Activated T-cell treated with anti-CD3 and anti-CD28 coated beads for 1 hour (primary cell): Measurements from ENCODE around the gene PITPNM3.
A peak's percentile ranks its signal among the peaks of the same experiment; 100 is the strongest.

Experiments
- DNase-seq: peaks from one replicate; pipeline ENCODE4 v3.0.0-alpha.2; 2020; ENCODE audit warnings: low read depth

PITPNM3 gene

DNA sequence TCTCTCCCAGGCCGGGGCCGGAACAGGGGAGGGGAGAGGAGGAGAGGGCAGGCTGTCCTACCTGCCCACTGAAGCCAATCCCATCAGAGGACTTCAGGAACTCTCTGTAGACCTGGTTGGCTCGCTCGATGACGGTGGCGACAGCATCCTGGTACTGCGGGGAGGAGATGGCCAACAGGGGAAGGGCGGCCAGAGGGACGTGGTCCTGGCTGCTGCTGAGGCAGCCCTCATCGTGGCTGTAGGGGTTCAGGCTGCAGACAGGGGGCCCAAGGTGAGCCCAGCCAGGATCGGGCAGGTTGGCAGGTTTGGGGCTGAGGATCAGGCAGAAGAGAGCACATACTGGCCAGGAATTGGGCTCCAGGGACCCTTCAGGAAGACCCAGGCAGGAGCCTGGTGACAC, 77.9 kb downstream of the PITPNM3 start:
- no peak for DNase-seq

- DNase-seq: no peak
These were observed 78.4 kb downstream of the PITPNM3 start for GRCh38 chr17:6477831-6478383.

- no peak for DNase-seq
These were observed 79.6 kb downstream of the PITPNM3 start for GRCh38 chr17:6476810-6477179.

- no peak for DNase-seq
These were observed 80.1 kb downstream of the PITPNM3 start for GRCh38 chr17:6476076-6476809.

DNA sequence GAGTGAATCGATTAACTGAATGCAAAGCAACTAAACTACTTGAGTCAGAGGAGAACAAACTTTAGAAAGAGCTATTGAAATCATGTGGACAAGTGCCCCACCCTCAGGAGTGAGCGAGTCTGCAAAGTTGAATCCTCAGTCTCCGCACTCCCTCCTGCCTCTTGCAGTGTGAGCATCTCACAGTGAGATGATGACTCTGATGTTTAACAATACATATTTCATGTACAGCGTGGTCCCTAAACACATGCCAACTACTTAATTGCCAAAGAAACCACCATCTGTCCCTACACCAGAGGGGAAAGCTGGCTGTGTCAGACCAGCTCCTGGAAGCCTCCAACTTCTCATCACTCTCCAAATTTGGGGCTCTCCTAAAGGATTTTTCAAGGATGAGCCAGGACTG, 80.9 kb downstream of the PITPNM3 start:
- no peak for DNase-seq

DNA sequence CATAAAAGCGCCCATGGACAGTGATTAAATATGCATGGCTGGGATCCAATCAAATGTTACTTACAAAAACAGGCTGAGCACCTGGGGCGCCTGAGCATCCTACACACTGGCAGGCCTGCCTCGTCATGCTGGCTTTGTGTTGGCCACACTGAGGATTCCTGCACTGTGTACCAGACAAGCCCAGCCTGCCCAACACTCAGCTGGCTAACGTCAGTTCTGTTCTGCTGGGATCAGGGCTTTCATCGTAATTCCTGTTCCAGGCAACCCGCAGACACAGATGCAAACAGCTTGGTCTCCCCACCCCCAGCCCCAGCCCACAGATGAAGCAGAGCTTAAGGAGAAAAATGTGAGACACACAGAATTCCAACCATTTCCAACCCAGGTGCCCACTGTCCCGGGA, 81.4 kb downstream of the PITPNM3 start:
- DNase-seq: no peak

- no peak for DNase-seq
These were observed 82.0 kb downstream of the PITPNM3 start for GRCh38 chr17:6474376-6474775.

DNA sequence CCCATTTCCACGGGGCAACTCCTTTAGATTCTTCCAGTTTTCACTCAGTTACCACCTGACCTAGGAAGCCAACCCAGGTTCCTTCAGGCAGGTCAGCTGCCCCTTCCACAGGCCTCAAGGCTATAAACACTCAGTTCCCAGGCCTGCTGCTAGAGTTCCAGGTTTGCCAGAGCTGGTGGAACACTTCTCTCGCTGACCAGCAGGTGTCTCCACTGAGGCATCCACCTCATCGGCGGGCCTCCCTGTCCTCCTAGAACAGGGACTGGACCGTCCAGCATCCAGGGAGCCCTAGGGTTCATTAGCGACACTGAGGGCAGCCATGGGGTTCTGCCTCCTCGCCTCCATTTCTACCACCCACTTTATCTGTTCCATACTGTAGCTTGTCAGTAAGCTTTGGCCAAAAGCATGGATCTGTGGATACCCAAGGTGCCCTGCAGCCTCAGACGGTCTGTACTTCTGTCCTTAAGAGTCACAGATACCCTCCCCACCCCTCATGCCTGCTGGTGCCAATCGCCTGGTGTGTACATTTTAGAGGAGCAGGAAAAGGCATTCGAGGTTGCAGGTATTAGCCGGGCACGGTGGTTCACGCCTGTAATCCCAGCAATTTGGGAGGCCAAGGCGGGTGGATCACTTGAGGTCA, 83.1 kb downstream of the PITPNM3 start:
- peak; percentile 52 for DNase-seq

DNA sequence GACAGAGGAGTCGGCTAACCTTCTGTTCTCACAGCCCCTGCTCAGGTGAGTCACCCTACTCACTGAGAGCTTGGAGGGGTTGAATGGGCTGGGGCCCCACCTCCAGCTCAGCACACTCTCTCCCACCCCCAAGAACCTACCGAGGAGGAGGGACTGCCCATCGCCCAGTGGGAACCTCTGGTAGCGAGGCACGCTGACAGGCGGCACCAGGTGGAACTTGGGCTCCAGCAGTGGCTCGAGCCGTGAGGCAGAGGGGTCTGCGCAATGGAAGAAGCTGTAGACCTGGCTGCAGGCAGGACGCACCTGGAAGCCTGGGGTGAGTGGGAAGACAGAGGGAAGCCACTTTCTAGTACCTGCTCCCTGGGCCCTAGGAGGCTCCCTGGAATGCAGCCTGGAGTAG, 83.8 kb downstream of the PITPNM3 start:
- DNase-seq: no peak

DNA sequence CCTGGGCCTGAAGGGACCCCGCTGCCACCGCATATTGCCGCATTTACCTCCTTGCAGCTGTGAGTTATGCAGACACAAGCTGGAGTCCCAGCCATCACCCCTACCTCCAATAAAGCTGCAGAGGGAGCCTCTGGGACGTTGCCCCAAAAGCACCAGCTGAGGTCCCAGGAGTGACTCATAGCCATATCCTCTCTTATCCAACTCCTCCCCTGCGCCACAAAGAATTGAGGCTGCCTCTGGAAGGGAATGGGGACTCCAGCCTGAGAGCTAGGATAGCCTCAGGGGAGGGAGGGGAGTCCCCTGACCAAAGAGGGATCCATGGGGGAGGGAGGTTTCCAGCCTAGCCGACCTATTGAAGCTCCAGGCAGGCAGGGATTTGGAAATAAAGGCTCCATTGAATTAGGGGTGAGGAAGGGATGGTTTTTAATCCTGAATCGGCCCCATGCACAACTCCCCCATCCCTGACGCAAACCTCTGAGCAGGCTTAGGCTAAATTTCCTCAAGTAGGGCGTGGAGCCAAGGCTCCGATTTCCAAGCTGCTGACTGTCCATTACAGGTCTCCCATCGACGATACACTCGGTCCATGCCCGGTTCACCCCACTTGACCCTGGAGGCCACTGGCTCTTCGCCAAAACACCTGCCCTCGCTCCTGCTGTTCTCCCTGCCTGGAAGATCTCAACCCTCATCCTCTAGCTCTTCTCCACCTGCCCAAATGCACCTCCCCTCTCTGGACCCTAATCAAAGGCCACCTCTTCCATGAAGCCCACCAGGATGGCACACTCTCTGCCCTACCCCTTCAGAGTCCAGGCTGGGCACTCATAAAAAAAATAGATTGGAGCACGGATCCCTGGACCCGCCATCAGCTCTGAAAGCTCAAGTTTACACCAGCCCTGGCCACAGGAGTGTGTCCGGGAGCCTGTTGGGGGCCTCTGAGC, 84.6 kb downstream of the PITPNM3 start:
- DNase-seq: no peak

GRCh38 chr17:6470751-6471521, 85.4 kb downstream of the PITPNM3 start:
- DNase-seq: no peak

DNA sequence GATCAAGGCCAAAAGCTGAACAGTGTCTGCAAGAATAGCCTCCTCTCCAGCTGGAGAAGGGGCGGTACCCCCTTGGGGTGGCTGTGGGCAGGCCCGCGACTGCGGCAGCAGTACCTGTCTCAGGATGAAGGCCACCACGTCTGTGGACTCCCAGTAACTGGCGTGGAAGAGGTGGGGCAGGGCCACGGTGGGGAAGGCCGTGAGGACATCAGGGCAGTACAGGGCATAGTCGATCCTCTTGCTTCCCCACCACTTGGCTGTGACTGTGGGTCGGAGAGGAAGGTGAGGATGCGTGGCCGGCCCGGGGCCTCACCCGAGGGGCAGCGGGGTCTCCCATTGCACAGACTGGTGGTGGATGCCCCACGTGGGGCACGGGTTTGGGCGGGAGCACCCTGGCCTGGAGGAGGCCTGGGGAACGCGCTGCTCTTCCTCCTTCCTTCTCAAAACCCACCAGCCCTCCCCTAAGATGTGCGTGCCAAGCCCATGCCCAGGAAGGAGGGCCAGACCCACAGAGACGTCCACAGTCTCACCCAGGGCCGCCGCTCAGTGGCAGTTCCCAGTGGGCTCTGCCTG, 86.1 kb downstream of the PITPNM3 start:
- no peak for DNase-seq

DNA sequence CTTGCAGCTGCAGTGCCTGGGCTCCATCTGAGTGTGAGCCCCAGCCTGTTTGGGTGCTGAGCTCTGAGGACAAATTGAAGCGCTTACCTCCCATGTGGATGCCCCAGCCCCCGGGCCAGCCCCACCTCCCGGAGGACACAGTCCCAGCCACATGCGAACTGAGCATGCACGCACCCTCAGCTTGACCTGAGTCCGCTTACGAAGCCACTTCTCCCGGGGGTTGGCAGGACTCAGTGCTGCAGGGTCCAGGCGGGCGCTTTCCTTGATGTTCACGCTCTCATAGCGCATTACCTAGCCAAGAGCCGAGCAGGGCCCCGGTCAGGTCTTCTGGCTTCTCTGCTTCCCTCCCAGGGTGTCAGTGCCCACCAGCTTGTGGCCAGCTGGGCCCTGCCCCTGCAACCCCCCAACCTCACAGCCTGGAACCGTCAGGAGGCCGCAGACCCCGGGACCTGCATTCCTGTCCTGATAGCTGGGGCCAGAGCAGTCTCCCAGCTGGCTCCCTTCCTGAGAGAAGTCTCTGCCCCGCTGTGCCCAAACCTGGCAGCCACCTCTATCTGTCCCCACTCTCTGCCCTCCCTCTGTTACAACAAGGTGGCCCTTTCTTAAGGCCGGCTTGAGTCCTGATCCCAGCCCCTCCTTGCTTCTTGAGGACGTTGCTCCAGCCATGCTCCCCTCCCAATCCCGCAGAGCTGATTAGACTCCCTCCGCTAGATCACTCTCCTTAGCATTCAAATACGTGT, 88.1 kb downstream of the PITPNM3 start:
- DNase-seq: no peak

- DNase-seq: no peak
These were observed 88.8 kb downstream of the PITPNM3 start for GRCh38 chr17:6467567-6467966.

GRCh38 chr17:6465206-6466003, 91.0 kb downstream of the PITPNM3 start:
- DNase-seq: no peak

DNA sequence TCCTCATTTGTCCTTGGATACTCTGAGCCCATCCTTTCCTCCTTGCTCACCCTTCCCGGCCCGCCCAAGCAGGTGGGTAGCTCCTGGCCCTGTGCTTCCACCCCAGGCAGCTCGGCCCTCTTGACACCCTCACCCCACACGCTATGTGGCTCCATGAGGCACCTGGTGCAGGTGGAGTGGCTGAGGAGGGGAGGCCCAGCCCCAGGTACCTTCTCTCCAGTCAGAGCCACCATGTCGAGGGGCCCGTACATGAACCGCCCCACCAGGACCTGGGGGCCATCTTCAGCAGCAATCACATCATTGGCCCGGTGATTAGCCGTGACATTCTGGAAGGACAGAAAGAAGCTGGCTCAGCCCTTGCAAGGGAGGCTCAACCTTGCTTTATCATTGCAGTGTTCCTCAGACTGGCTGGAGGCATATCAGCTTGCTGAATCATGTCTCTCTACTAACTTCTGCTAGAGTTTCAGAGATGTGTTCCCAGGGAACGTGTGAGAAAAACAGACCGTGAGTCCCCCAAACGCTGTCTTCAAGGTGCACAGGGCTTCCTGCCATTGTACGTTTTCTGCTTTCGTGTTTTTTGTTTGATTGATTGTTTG, 91.8 kb downstream of the PITPNM3 start:
- no peak for DNase-seq

DNA sequence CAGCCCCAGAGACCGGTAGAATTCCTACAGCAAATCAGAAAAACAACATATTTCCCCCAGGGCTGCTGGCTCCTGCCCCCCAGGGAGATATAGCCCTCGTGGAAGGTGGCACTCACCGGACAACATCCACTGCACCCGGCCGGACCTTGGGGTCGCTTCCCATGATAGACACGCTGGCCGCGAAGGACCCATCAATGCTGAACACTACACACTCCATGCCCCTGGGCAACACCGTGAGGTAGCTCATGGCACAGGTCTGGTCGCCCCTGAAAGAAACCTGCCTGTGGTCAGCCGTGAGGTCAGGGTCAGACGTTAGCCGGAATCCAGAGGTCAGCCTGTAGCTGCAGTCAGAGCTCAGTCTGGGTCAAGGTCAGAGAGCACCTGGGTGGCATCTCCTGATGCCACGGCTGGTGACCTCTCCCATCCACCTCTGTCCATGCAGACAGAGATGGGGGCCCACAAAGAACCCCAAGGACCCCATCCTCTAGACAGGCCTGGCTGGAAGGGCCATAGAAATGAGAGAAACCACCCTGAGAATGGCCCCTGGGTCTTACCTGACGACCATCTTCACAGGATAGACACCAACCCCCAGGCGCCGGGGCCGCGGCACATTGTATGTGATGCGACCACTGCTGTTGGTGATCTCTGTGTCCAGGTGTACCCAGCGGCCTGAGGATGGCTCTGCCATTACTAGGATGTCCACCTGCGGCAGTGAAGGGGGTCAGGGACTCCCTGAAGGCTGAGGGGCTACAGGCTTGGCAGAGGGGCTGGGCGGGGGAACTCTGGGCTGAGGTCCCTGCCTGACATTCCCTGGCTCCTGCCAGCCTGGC, 92.5 kb downstream of the PITPNM3 start:
- no peak for DNase-seq

DNA sequence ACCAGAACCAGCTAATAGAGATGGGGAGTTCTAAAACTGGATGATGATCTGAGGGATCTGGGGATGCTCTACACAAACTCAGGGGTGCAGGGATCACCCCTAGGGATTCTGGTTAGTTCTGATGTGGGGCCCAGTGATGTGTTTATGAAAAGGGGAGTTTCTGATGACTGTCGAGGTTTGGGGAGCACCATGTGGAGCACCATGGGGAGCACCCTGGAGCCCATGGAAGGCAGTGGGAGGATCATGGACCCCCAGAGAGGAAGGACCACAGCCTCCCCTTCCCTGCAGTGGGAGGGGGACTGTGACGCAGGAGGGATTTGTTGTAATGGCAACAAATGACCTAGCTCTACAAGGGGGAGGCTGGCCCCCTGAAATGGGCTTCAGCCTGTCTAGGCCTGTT, 93.7 kb downstream of the PITPNM3 start:
- DNase-seq: no peak
